GM19099 (cell line): ENCODE measurements around the gene CATSPER3.

ENCODE experiments used
- POLR2A ChIP-seq: IDR thresholded peaks from 3 replicates; pipeline ENCODE4 v1.6.1; 2011; ENCODE audit warnings: low read depth; ENCODE audit not compliant: insufficient read length; ENCODE audit errors: extremely low read depth

CATSPER3 gene

DNA sequence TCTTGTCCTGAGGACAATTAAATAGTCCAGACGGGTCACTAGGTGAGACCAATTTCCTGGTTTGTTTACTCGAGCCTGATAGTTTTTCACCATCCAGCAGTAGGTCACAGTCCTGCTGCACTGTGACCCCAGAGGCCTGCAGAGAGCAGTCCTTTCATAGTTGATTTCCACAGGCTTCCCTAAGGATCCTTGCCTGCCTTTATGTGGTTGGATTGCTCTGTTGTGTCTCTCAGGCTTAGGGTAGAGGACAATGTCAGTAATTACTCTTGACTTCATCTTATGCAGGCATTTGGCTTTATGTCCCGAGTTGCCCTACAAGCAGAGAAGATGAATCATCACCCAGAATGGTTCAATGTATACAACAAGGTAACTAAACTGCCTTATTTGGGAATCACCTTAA is 9.0 kb upstream of the CATSPER3 start:
- no peak for TF ChIP-seq POLR2A

DNA sequence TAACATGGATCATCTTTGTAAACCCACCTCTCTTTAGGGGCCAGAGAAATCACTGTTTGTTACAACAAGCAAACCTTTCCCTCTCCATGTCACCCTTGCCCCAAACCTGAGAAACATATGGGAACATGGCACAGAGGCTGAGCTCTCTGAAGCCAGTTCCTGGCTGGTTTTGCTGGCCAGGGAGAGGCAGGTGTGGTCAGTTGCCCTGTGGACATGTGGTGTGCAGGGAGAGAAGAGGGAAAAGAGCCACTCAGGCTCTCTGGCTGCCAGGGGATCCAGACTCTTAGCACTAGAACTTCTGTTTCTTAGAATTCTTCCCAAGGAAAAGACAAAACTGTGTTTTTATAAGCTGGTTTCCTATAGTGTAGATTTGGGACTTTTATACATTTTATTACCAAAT is 4.6 kb upstream of the CATSPER3 start:
- TF ChIP-seq POLR2A: no peak

DNA sequence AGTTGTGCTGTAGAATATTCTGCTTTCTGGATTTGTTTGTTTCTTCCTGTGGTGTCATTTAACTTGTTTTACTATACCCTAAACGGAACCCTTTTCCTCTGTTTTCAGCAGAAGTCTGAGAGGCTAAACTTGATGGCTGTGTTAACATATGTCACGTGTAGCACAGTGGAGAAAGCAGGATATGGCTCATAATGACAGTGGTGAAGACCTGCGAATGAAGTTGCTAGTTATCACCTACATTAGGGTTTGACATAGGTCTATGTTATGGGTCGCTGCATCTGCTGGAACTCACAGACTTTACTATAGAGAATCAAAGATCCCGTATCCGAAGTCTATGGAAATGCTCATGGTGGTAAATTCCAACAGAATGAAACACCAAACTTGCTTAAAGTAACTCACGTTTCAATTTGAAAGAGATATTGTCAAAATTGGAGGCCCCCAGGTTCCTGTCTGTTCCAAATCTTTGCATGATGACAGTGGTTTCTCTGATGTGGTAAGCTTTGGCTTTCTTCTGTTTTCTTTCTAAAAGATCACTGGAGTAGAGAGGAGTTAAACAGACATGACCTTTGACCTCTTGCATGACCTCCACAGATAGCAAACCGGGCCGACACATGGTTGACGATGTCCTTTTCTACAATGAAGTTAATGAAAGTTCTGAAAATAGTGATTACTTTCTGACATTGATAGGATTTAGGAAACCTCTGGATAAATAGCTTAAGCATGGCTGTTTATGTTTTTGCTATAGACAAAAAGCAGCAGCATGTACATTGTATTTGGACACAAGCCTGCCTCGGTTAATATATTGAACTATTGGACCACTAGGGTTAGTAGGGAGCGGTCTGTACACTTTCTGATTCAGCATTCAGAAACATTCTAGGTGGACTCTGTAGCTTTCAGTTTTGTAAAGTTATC is 3.1 kb upstream of the CATSPER3 start:
- no peak for TF ChIP-seq POLR2A

DNA sequence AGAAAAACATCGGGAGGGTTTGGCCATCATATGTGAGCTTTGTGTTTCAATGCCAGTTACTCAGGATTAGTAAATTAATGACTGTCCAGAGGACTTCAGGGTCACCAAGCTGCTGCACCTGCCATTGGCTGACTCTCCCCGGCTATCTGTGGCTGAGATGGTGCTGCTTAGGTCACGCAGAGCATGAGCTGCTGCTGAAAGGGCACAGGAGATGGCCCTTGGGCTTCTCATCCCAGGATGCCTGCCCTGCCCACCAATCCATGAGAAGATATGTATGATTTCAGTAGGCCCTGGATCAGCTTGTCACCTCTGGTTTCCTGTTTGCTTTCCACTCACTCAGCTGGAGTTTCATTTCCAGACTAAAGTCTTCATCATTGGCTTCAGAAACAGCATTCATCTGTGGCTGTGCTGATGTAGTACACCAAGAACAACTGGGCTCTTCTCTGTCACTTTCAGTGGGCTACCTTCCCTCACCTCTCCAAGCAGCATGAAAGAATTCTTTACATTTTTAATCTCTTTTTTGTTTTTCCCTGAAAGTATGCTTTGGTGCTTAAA is 2.4 kb upstream of the CATSPER3 start:
- no peak for TF ChIP-seq POLR2A

DNA sequence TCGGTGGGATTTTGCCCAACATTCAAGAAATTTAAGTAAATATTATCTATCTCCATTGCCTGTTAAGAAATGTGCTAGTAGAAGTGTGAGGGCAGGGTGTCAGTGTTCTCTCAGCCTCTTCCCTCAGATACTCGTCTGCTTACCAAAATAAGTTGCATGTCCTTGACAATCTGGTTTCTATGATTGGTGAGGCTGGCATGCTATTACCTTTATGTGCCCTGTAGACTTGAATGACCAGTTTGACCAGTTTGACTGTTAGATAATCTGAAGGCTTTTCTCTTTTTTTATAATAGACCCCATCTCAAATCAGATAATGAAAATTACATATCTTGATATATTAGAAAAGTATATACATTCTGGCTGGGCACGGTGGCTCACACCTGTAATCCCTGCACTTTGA is 348 bp downstream of the CATSPER3 start:
- TF ChIP-seq POLR2A: no peak

DNA sequence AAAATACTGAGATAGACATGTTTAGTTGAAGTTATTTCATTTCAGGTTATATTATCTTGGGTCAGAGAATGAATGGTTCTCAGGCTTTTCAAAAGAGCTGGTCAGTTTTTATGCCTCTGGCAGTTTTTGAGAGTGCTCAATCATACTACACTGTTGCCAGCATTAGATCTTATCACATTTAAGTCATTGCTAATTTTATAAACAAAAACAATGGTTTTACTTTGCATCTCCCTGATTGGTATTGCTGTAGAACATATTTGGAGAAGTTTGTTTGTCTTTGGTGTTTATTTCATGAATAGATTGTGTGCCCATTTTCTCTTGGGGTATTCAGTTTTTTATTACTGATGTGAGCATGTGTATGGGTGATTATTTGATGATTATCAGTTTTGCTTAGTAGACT is 1.5 kb downstream of the CATSPER3 start:
- TF ChIP-seq POLR2A: no peak

DNA sequence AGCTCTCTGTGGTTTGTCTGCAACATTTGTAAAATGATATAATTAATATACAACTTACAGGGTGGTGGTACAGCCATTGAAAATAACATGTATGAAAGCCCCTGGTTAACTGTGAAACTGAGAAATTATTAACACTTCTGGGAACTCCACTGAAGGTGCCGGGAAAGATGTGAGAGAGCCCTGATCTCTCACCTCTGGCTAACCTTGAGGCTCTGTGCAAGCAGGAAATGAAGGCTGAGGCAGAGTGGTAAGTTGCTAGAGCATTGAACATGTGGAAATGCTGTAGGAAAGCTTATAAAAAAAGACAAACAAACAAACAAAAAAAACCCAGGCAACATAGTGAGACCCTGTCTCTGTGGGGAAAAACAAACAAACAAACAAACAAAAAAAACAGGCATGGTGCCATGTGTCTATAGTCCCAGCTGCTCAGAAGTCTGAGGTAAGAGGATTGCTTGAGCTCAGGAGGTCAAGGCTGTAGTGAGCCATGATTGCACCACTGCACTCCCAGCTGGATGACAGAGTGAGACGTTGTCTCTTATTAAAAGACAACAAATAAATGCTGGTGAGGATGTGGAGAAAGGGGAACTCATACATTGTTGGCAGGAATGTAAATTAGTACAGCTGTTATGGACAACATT is 7.5 kb downstream of the CATSPER3 start:
- TF ChIP-seq POLR2A: no peak

DNA sequence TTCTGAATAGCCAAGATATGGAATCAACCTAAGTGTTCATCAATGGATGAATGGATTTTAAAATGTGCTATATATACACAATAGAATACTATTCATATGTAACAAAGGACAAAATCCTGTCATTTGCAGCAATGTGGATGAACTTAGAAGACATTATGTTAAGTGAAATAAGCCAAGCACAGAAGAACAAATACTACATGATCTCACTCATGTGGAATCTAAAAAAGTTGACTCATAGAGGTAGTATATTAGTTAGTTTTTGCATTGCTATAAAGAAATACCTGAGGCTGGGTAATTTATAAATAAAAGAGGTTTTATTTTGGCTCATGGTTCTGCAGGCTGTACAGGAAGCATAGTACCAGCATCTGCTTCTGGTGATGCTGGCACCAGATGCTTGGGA is 8.1 kb downstream of the CATSPER3 start:
- TF ChIP-seq POLR2A: no peak

DNA sequence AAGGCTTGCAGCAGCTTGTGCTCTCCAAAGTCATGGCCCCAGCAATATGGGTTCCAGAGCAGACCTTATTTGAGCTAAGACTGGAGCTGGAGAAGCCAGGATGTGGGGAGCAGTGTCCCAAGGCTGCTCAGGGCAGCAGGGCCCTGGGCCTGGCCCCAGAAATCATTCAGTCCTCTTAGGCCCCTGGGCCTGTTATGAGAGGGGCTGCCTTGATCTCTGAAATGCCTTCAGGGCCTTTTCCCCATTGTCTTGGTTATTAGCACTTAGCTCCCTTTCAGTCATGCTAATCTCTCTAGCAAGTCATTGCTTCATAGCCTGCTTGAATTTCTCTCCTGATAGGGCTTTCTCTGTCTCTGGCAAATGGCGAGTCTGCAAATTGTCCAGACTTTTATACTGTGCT is 9.1 kb downstream of the CATSPER3 start:
- TF ChIP-seq POLR2A: no peak

DNA sequence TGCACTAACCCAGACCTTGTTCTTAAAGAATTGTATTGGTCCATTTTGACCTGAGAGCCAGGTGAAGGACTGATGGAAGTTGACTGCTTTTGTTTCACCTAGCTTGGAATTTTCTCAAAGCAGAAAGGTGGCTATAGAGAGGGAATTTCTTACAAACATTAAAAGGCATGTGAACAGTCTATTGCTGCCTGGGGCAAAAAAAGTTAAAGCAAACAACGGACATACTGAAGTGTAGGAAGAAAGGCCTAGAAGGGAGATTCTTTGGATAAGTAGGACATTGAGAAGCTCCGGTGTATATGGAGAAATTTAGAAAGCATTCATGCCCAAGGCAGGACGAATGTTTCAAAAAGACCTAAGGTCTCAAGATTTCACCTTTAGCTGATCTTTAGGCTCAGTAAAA is 11.7 kb downstream of the CATSPER3 start:
- no peak for TF ChIP-seq POLR2A

DNA sequence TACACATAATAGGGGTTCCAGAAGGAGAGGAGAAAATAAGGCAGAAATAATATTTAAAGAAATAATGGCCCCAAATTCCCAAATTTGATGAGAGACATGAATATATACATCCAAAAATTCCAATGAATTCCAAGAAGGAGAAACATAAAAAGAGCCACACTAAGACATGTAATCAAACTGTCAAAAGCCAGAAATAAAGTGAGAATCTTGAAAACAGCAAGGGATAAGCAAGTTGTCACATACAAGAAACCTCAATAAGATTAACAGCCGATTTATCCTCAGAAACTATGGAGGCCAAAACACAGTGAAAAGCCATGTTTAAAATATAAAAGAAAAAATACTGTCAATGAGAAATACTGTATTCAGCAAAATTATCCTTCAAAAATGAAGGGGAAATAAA is 14.5 kb downstream of the CATSPER3 start:
- TF ChIP-seq POLR2A: no peak

DNA sequence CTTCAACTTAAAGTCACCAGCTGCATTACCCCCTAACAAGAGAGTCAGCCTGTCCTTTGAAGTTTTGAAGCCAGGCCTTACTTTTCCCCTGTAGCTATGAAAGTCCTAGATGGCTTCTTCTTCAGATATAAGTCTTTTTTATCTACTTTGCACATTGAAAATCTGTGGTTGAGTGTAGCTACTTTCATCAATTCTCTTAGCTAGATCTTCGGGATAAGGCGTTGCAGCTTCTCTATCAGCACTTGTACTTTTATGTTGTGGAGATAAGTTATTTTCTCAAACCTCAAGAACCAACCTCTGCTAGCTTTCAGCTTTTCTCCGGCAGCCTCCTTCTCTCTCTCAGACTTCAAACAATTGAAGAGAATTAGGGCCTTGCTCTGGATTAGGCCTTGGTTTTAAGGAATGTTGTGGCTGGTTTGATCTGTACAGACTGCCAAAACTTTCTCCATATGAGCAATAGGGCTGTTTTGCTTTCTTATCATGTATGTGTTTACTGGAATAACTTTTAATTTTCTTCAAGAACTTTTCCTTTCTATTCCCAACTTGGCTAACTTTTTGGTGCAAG is 21.6 kb downstream of the CATSPER3 start:
- TF ChIP-seq POLR2A: no peak

DNA sequence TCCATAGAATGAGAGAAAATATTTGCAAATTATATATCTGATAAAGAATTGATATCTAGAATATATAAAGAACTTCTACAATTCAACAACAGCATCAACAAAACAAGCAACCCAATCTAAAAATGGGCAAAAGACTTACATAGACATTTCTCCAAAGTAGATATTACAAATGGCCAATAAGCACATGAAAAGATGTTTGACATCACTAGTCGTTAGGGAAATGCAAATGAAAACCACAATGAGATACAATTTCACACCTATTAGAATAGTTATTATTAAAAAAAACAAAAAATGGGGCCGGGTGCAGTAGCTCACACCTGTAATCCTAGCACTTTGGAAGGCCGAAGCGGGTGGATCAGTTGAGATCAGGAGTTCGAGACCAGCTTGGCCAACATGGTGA is 24.4 kb downstream of the CATSPER3 start:
- TF ChIP-seq POLR2A: no peak

DNA sequence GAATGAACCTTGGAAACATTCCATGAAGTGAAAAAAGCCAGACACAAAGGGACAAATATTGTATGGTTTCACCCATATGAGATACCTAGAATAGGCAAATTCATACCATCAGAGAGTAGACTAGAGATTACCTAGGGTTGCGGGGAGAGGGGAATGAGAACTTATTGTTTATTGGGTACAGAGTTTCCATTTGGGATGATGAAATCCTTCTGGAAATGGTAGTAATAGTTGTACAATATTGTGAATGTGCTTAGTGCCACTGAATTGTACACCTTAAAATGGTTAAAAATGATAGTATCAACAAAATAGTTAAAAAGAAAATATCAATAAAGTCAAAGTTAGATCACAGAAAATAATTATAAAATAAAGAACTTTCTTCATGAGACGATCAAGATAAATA is 25.5 kb downstream of the CATSPER3 start:
- TF ChIP-seq POLR2A: no peak

DNA sequence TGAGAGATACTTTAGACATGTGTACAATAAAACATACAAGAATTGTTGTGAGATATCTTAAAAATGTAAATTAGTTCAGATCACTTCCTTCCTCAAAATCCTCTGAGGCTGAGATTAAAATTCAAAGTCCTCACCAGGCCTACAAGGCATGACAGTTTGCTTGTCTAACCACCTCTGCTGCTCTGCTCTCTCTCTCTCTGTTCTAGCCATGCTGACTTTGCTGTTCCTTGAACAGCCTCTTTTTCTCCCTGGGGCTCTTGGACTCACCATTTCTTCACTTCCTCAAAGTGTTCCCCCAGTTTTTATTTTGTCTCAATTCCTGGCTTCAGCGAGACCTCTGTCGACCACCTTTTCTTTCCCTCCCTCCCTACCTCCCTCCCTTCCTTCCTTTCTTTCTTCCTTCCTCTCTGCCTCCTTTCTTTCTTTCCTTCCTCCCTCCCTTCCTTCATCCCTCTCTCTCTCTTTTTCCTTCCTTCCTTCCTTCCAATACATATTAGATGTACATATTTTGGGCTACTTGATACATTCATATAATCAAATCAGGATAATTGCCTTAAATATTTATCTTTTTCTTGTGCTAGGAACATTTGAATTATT is 27.0 kb downstream of the CATSPER3 start:
- no peak for TF ChIP-seq POLR2A

DNA sequence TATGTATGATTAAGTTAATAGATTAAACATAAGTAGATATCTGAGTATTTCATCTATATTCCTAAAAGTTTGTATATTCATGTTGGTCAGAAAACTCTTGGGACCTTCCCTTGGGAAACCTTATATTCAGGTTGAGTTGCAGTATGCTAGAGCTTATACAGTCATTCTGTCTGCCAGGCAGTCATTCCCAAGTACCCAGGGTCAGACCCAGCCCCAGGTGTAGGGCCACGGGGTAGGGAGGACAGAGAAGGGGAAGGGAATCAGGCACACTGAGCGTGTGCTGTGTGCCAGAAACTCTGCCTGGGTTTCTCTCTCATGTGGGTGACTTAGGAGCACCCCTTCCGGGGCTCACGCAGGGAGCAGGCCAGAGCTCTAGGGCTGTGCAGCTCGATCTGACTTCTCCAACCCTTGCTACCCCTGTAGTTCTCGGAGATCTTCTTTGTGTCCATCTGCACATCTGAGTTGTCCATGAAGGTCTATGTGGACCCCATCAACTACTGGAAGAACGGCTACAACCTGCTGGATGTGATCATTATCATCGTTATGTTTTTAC is 28.2 kb downstream of the CATSPER3 start:
- TF ChIP-seq POLR2A: no peak

DNA sequence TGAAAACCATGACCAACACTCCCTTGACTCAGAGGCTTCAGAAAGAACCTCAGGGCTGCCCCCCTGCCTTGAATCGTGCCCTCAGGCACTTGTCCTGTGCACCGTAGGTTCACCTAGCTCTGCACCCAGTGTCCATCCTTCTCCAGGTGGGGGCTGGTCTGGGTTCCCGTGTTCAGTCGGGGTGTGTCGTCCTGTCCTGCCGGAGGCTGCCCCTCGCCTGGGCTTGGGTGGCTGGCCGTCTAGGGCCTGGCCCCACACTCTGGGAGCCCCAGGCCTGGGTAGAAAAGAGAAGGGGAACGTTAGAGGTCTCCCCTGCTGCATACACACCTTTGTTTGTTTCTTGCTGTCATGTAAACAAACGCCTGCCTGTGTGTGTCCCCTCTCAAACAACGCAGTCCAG is 29.3 kb downstream of the CATSPER3 start:
- TF ChIP-seq POLR2A: no peak
